Stomach (tissue), 9 donors: ENCODE results near the gene CINP. TPM values are rescaled to one million over a fixed set of nuclear protein-coding genes. Genes with fewer than 3 reads are reported as not detected.

ENCODE experiments used
- DNase-seq, 2 donors: peaks; one replicate each; pipeline versions ENCODE4 v3.0.0 to v3.0.0-alpha.2; 2013 to 2019
- H3K27ac ChIP-seq, 5 donors: fragments of 200-600 bp in 4 of 5; sonication (generic) in 4 of 5; one replicate each; pipeline ENCODE4 v1.5.1; 2013 to 2019; ENCODE audit warnings: mild to moderate bottlenecking in 1 of 5, moderate library complexity in 1 of 5
- H3K27me3 ChIP-seq, 3 donors: fragments of 200-600 bp; sonication (generic); one replicate each; pipeline ENCODE4 v1.5.1; 2017 to 2019; ENCODE audit warnings: mixed run types in 1 of 3
- H3K36me3 ChIP-seq, 4 donors: fragments of 200-600 bp; sonication (generic); 1 replicate in 3 of 4; 2 replicates in 1 of 4; pipeline ENCODE4 v1.5.1; 2016 to 2019
- H3K4me1 ChIP-seq, 4 donors: fragments of 200-600 bp; sonication (generic); one replicate each; pipeline ENCODE4 v1.5.1; 2016 to 2019
- H3K4me3 ChIP-seq, 4 donors: fragments of 200-600 bp; sonication (generic) in 3 of 4; one replicate each; pipeline ENCODE4 v1.5.1; 2016 to 2019; ENCODE audit warnings: mild to moderate bottlenecking in 1 of 4
- H3K9me3 ChIP-seq, 4 donors: fragments of 200-600 bp; sonication (generic); one replicate each; pipeline ENCODE4 v1.5.1; 2016 to 2019
- CTCF ChIP-seq, 7 experiments: fragments of 450-650 bp in 4 of 7; fragments of 200-600 bp in 3 of 7; sonication (generic) in 3 of 7; IDR thresholded peaks; one replicate each; pipeline ENCODE4 v1.5.1; 2016 to 2019; ENCODE audit warnings: antibody characterized with exemption in 7 of 7, control low read depth in 2 of 7, mild to moderate bottlenecking in 1 of 7
- EP300 ChIP-seq: sonication (generic); formaldehyde crosslinking; IDR thresholded peaks from one replicate; pipeline ENCODE4 v1.6.1; 2017; ENCODE audit warnings: antibody characterized with exemption
- POLR2A ChIP-seq, 4 donors: fragments of 450-650 bp; IDR thresholded peaks; one replicate each; pipeline ENCODE4 v1.6.1; 2016; ENCODE audit warnings: antibody characterized with exemption in 4 of 4, control low read depth in 2 of 4, mild to moderate bottlenecking in 1 of 4, moderate library complexity in 1 of 4
- POLR2AphosphoS5 ChIP-seq, 3 donors: sonication (generic); formaldehyde crosslinking; IDR thresholded peaks; one replicate each; pipeline ENCODE4 v1.6.1; 2016; ENCODE audit warnings: antibody characterized with exemption in 3 of 3
- WGBS, 5 donors: extraction: QIAGEN DNeasy Blood & Tissue Kit in 3 of 5; methylation state at CpG; one replicate each; pipeline versions ENCODE4 v1.1.5 to v1.1.7; 2013 to 2018; 5-methylcytosine and 5-hydroxymethylcytosine counted together
- intact Hi-C: fragments of 100-400 bp; cut with DNase I; formaldehyde crosslinking; loops from one replicate; pipeline ENCODE4 v1.15.1; 2023; ENCODE audit warnings: low total_unique reads
- polyA plus RNA-seq, 3 donors: library from polyadenylated mRNA; stranded (reverse); fragments of 200-250 nt; gene quantifications; one replicate each; pipeline ENCODE4 v1.2.3, GENCODE V29; 2013
- total RNA-seq, 5 donors: library from RNA; depleted of rRNA; stranded (reverse); fragments of >200 nt; gene quantifications; one replicate each; pipeline versions ENCODE4 v1.1.0 to v1.2.3, GENCODE V29; 2014 to 2016
- donor health status: healthy with polysubstance abuse.
- donor health status: Bipolar disorder and iron deficiency.
- donor health status: healthy.

The CINP gene
- total and polyA plus RNA-seq, 8 donors: 0.29 to 65.5 (median 33.4) TPM

- Histone ChIP-seq H3K9me3 (no peaks in the 10 kb centered on the region), H3K27me3 (no peaks in the 10 kb centered on the region), H3K4me3 (no peak overlapping the region), H3K4me1 (peaks cover 0 to 17% (median 7%) of the 10 kb centered on the region in 4 donors), H3K27ac (peak overlapping the region in 2 of 5 donors; percentile 6 to 15), H3K36me3 (peaks cover 0 to 19% (median 11%) of the 10 kb centered on the region in 4 donors)
- no peak for TF ChIP-seq EP300
- TF ChIP-seq CTCF (IDR thresholded peaks at IDR 0.05): no peak
- TF ChIP-seq POLR2AphosphoS5 (IDR thresholded peaks at IDR 0.05): no peak
- no peak for TF ChIP-seq POLR2A (IDR thresholded peaks at IDR 0.05)
- whole genome bisulfite sequencing, 5 donors: 34 to 47% (median 42%) methylated on average over 2 of the region's 2 CpGs
- intact Hi-C loops: no loop called here
- peak in 1 of 2 donors; percentile 30 for DNase-seq
These were observed 27.6 kb upstream of the CINP start for GRCh38 chr14:102390064-102390855.

- peaks cover 0 to 17% (median 7%) of the 10 kb centered on the region in 4 donors for H3K4me1 ChIP-seq
- no peaks in the 10 kb centered on the region for H3K27me3 ChIP-seq
- intact Hi-C loops: no loop called here
- H3K27ac ChIP-seq: peak overlapping the region in 1 of 5 donors; percentile 6
- H3K36me3 ChIP-seq: peaks cover 0 to 26% (median 13%) of the 10 kb centered on the region in 4 donors
- H3K9me3 ChIP-seq: no peaks in the 10 kb centered on the region
- no peak overlapping the region for H3K4me3 ChIP-seq
- TF ChIP-seq POLR2AphosphoS5 (IDR thresholded peaks at IDR 0.05): no peak
- no peak for TF ChIP-seq CTCF (IDR thresholded peaks at IDR 0.05)
- no peak for TF ChIP-seq POLR2A (IDR thresholded peaks at IDR 0.05)
- no peak for TF ChIP-seq EP300
- 84 to 93% (median 89%) methylated on average over 2 of the region's 2 CpGs for WGBS, 5 donors
- DNase-seq: no peak
These were observed 26.6 kb upstream of the CINP start for GRCh38 chr14:102389246-102389645.

- Histone ChIP-seq H3K9me3 (no peaks in the 10 kb centered on the region), H3K36me3 (peaks cover 0 to 42% (median 26%) of the 10 kb centered on the region in 4 donors), H3K4me1 (peaks cover 0 to 17% (median 7%) of the 10 kb centered on the region in 4 donors), H3K4me3 (no peak overlapping the region), H3K27me3 (no peaks in the 10 kb centered on the region), H3K27ac (no peak overlapping the region)
- no peak for DNase-seq
- intact Hi-C loops: no loop called here
- no peak for TF ChIP-seq POLR2AphosphoS5 (IDR thresholded peaks at IDR 0.05)
- TF ChIP-seq CTCF (IDR thresholded peaks at IDR 0.05): no peak
- TF ChIP-seq POLR2A (IDR thresholded peaks at IDR 0.05): no peak
- no peak for TF ChIP-seq EP300
These were observed 24.4 kb upstream of the CINP start for GRCh38 chr14:102387086-102387485.

GRCh38 chr14:102378830-102379229 lies 16.1 kb upstream of the CINP start:
- no peak overlapping the region for H3K4me3 ChIP-seq
- no peak for DNase-seq
- 95 to 98% (median 97%) methylated on average over 9 of the region's 9 CpGs for WGBS, 5 donors
- intact Hi-C loops: no loop called here
- TF ChIP-seq POLR2A (IDR thresholded peaks at IDR 0.05) (no peak), POLR2AphosphoS5 (IDR thresholded peaks at IDR 0.05) (no peak), CTCF (IDR thresholded peaks at IDR 0.05) (no peak), EP300 (no peak)
- no peaks in the 10 kb centered on the region for H3K9me3 ChIP-seq
- H3K27ac ChIP-seq: no peak overlapping the region
- H3K4me1 ChIP-seq: peaks cover 0 to 4% (median 0%) of the 10 kb centered on the region in 4 donors
- no peaks in the 10 kb centered on the region for H3K27me3 ChIP-seq
- H3K36me3 ChIP-seq: peaks cover 14 to 62% (median 52%) of the 10 kb centered on the region in 4 donors
